NCI-H2029 treated with DMSO at 0.1 percent for 48 hours (cell line): ENCODE results near the gene HDAC7.
"Not testable (repeated sequence)": the region's sequence is repeated elsewhere in the genome, so short reads cannot be mapped to it uniquely, and the experiment has no call there.

Source experiments
- DNase-seq: peaks from one replicate; lab custom pipeline; 2025; lab: John Stamatoyannopoulos, UW

HDAC7 gene

DNA sequence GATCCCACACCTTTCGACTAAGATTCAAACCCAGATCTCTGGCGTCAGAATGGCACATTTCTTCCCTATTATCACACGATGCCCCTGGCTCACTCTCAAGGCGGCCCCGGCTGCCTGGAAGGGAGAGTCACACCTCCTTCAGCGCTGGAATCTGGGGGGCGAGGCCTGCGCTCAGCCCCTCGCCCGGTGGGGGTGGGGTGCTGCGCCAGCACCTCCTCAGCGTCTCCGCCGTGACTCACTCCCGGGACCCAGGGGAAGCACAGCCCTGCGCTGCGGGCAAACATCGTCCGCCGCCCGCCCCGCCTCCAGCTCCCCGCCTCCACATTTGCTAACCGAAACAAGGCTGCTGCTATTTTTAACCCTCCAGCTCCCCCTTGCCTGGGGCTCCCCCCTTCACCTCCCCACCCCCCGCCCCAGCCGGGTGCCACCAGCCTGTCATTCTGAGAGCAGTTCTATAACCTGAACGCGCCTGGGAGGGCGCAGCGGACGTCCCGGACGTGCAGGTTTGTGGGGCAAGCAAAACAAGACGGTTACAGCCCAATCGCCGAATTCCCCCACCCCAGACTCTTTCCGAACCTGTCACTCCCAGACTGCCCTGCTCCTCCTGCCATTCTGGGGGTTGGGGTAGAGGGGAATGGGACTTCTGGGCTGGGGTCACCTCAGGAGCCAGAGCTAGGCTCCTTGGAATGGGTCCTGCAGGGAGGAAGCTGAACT is 6.7 kb downstream of the HDAC7 start:
- no peak for DNase-seq

DNA sequence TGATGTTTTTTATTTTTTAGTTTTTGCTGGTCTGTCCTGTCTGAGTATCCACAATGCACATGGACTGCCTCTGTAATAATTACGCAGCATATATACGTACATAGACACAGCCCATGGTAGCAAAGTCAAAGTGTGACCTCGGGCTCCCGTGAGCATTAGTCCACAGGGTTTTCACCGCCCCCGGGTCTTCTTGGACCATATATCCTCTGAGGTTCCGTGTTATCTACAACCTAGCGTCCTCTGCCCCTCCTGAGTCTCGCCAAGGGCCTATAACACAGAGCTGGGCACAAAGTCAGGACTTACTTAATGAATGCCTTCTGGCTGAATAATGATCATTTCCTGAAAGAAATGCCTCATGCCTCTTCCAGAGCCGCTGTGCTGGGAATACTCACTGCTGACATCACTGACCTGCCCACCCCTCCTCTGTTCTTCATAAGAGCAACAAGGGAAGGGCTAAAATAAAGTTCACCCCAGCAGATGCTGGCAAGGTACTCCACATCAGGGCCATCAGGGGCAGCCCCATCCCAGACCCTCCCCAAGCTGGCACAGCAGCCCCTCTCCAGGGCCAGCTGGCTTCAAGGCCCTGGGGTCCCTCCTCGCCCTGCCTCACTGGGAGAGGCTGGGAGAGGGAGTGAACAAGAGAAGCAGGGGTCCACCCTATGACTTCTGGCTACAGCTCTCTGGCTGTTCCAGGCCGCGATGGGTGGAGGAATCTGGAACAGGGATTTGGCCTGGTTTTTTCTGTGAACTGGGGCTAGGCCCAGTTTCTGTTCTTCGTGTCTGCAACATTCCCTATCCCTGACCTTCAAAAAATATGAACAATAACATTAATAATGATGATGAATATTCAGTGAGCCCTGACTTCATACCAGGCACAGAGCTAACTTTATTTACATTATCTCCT is 7.9 kb downstream of the HDAC7 start:
- no peak for DNase-seq

DNA sequence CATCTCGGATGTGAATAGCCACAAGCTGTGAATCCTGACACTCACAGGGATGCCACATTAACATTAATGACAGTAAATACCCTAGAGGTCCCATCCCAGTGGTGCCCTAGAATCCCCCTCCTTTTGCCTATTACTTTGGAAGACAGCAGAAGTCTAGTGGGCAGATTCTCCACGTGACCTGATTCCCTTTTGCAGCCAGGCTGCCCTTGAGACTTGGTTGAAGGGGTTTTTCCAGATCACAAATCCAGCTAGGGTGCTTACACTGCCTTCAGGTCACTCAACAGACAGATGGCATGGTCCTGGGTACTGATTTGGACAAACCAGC is 8.7 kb downstream of the HDAC7 start:
- no peak for DNase-seq

DNA sequence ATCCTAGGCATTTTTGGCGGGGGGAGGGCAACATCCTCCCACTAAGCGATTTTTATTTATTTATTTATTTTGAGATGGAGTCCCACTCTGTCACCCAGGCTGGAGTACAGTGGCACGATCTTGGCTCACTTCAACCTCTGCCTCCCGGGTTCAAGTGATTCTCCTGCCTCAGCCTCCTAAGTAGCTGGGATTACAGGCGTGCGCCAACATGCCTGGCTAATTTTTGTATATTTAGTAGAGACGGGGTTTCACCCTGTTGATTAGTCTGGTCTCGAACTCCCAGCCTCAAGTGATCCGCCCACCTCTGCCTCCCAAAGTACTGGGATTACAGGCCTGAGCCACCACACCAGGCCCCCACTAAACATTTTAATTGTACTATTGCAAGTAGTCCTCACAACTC is 10.2 kb downstream of the HDAC7 start:
- DNase-seq: not testable (repeated sequence)

DNA sequence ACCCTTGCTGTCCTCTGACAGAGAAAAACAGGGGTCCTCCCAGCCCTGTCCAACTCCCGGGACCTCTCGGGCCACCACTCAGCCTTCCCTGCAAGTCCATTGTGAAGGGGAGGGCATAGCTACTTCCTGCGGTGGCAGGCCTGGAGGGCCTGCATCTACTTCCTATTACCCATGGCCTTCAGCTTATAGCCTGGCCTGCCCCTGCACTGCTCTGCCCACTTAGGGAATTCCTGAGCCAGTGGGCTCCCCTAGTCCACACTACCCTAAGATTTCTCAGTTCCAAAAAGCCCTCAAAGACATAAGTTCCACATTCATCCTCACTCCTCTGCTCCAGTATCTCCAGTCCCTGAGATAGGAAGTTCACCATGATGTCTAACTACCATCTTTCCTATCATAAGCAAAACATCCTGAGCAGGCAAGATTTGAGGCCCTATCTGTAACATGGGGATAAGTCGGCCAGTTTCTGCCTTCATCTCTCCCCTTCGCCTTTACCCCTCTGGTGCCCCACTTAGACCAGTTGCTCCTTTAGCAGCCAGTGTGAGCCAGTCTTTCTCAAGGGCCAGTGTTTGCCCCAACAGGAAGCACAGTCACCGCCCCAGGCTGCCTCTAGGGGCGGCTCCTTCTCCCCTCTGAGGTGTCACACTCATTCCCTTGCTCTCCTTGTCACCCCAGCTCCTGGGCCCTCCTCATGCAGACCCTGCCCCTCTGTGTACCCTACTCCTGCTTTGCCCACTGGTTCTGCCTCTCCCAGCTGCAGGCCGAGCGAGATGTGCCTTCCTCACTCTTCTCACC is 10.9 kb downstream of the HDAC7 start:
- no peak for DNase-seq

DNA sequence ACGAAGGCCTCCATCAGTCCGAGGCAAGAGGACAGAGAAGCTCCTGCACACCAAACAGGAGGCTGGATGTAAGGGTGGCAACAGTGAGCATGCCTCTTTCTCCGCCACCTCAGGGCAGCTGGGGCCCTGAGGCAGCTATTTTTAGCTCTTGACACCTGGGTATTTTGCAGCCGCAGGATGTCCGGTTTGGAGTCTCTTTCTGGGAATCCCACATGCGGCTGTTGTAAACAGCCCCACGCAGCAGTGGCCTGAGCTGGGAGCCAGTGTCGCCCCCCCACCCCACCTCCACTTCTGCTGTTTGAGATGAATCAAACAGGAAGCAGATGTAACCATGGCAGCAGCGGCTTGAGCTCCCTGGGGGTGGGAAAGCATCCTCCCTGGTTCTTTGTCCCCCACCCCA is 11.7 kb downstream of the HDAC7 start:
- no peak for DNase-seq

DNA sequence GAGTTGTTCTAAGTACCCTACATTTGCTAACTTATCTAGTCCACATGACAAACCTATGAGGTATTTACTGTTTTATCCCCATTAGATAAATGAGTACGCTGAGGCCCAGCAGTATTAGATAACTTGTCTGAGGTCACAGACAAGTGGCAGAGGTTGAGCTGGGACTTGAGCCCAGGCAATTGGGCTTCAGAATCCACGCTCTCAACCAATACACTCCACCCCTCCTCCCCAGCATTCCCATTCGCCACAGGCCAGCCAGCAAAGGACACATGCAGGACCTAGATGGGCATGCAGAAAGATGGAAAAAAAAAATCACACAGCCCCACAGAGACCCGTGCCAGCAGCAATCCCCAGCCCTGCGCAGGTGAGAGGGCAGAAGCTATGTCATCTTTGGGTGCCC is 12.4 kb downstream of the HDAC7 start:
- DNase-seq: no peak

DNA sequence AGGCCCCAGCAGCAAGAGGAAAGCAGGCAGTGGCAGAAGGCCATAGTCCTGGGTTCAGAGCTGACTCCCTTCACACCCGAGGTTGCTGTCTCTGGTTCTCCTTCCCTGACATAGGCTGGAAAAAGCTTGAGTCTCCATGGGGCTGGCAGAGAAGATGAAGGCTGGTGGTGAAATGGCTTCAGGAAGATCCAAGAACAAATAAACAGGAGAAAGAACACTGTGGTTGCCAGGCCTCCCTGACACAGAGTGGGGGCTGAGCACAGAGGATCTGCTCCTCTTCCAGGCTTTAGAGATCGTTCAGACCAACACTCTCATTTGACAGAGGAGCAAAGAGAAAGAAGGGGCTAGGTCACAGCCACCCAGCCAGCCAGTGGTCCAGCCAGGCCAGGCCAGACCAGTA is 14.3 kb downstream of the HDAC7 start:
- no peak for DNase-seq

DNA sequence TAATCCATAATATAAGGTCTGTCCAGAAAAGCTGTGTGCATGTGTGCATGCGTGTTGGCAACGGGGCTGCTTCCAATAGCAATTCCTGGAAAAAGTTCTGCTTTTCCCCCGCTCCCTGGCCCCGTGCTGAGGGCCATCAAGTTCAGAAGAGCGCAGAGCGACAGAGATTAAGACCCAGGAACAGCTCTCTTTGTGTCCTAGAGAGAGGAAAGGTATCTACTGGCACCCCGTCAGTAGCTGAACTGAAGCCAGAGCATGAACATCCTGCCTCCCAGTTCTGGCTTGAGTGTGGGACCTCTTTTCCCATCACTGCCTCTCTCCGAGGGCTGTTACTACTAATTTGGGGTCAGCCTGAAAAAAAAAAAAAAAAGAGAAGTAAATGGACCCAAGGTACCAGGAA is 15.5 kb downstream of the HDAC7 start:
- DNase-seq: no peak

DNA sequence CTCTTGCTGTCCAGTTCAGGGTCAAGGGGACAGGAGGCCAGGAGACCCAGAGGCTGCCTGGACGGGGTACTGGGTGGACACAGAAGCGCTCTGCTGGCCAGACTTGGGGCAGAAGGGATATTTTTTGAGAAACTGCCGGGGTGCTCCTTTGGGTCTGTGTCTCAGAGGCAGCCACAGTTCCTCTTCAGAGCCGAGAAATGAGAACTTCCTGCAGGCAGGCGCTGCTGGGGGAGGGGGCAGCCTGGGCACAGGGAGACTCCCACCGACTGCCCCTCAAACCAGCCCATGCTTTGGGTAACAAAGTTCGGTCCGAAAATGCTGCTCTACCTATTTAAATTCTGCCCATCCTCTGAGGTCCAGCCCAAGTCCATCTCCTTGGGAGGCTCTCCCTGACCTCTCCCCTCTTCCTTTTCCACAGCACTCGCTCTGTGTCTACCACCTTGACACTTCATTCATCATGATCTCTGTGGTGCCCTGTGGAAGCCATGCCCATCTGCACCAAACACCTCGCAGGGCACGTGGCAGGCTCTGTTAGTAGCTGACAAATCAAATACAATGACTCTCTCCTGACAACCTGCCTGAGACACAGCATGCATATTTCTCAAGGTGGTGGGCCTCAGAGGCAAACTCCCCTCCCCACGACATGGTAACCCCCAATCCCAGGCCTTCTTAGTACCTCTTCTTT is 16.4 kb downstream of the HDAC7 start:
- DNase-seq: no peak

DNA sequence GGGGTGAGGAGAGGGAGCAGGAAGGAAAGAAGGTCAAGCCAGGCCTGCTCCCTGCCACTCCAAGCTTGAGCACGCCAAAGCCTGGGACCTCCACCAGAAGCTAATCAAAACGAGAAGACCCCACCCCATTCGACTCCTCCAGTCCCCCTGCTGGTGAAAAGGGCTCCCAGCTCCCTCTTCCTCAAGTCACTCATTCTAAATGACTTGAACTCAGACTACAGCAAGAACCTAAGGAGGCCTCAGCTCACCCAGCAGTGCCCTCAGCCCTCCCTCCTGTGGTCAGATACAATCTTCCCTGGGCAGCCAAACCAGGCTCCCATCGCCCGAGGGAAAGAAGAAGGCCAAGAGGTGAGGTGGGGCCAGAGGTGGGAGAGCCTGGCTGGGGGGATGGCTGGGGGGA is 17.4 kb downstream of the HDAC7 start:
- DNase-seq: no peak

DNA sequence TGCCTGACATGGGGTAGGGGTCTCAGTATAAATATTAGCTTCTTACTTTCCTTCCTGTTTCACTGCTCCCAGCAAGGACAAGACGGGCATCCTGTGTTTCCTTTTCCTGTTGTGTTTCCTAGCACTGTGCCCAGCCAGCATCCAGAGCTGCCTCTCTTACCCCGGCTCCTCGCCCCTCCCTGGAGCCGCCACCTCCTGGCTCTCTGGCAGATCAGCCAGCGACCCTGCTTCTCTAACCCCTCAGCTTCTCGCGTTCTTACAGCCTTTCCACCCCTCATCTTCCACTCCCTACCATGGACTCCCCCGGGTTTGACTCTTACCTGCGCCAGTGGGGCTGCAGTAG is 17.8 kb downstream of the HDAC7 start:
- no peak for DNase-seq

DNA sequence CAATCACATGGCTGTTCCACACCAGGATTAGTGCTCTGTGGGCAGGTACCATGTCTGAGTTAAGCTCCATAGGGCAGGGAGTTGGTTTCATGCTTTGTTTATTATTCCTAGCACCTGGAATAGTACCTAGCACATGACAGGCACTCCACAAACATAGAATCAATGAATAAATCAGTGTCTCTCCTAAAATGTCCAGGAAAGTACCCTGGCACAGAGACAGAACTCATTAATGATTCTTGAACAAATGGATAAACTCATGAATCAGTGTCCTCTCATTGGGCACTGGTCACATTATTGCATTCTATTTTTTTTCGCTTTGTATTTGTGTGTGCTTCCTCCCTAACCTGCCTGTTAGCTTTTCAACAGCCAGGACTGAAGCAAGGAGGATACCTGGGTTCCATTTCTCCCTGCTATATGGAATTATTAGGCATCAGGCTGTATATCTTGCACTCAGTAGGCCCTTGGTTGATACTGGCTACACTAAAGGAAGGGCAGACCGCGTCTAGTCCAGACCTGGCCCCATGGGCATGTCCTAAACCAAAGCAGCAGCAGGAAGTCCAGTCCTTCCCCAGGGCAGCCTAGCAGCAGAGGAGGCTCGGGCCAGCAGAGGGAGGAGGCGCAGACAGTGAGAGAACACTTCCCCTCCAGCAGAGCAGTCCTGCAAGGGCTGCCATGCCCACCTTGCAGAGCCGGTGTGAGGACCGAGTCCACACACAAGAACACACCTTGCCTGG is 18.4 kb downstream of the HDAC7 start:
- DNase-seq: no peak

DNA sequence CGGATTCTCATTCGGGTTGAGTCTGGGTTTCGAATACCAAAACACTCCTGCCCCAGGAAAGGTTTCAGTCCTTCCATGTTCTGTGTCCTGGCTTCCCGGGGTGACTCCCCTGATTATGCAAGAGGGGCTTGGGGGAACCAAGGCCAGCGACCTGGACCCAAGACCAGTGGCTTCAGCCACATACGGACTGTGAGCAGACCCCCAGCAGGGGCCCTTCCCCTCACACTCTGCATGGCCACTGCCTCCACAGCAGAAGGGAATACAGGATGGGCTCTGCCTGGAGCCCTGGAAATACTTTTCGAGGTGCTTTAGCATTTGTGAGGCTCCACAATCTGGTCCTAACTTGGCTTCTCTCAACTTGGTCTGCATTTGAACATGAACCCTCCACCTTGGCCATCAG is 19.1 kb downstream of the HDAC7 start:
- DNase-seq: no peak

DNA sequence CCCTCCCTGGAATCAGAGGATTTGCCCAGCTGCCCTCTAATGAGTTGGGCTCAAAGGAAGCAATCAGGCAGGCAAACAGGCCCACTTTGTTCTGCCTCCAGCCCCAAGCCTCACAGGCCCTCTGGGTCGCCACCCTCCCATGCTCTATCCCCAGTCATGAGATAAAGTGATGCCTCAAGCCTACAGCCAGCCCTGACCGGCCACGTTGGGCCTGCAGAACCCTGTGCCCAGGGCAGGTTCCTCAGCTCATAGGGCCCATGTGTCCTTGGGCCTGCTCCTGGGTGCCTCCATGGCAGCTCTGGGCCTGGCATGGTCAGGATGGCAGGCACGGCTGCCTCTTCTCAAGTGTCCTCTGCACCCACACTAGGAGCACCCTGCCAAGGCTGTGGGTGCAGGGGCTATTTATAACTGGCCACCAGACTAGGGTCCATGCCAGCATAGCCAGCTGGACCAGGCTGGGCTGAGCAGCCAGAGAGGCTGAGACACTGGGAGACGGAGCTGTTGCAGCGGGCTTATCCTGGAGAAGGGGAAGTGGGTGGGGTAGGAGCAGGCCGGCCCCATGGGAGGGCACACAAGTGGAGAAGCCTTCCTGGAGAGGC is 20.2 kb downstream of the HDAC7 start:
- no peak for DNase-seq

DNA sequence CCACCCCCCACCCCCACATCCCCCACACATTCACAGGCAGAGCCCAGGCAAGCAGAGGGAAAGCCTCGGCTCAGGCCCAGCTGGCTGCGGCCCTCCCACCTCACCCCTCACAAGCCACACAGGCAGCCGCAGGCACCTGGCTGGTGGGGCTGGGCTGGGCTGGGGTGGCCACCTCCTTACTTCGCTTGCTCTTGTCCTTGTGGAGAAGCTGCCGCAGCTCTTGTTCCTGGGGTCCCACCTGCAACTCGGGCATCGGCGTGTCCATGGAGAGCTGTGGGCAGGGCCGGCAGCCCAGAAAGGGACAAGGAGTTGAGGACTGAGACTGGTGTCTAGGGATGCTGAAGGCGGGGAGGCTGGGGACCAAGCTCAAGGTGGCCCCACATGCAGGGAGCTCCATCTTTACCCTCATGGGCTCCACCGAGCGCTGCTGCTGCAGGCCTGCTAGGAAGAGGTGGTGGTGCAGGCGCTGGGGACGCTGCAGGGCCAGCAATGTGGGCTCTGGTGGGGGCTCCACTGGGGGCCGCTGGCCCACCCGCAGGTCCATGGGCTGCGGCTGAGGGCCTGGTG is 21.2 kb downstream of the HDAC7 start:
- no peak for DNase-seq

DNA sequence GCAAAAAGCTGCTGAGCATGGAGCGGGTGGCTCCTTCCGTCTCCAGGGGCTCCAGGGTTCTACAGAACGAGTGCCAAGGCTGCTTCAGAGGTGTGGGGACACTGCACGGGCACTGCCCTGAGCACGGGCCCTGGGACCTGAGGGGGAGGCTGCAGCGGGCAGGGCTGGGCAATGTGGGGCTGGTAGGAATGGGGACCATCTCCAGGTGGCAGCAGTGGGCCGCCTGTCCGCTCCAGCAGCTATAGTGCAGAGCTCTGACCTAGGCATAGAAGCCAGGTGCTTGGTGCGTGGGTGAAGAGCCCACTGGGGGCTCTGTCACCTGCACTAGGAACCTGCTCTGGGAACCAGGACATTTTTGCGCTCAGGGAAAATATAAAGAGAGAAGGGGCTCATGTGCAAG is 22.3 kb downstream of the HDAC7 start:
- DNase-seq: no peak

DNA sequence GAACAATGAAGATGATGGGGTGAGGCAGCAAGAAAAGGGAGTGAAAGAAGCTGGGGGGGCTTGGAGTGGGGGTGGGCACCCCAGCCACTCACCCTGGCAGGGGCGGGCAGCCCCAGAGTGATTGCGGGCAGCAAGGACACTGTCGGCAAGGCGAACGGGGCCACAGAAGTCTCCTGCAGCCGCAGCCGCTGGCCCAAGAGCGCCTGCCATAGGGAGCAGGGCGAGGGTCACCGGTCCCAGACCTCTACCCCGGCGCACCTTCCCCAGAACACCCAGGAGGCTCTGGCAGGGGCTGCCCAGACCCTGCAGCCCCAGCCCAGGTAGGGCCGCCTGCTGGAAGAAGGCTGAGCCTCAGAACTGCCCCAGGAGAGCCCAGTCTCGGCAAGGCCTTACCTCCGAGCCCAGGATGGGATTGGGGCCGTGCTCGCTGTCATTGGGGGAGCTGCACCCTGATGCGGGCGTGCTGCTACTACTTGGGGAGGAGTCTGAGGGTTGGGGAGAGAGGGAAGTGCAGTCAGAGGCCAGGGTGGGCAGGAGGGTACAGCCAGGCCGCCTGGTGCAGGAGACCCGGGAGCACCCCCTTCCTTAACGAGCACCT is 23.8 kb downstream of the HDAC7 start:
- no peak for DNase-seq

DNA sequence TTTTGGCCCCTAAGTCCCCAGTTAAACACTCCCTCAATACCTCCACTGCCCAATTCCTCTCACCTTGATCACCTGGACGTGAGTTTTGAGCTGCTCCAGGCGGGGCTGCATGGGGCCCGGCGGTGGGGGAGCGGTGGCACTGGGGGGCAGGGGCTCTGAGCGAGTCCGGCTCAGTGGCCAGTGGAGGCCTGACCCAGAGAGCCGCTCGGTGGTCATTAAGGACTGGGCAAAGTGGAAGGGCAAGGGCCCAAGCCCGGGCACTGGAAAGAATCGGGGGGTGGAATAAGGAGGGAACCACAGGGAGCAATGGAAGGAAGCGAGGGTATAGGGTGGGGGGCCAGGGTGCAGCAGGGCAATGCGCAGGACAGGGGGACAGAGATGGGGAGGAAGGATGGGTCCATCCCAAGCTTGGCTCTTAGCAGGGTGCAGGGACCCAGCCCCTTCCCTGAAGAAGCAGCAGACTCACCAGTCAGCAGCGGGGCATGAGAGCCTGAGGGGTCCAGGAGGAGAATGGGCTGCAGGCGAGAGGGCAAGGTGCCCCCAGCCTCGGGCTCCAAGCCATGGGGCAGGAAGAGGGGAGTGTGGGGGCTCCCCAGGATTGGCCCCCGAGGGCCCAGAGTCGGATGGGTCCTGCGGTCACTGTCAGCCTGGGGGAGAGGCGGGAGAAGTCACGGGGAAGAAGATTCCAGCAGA is 24.4 kb downstream of the HDAC7 start:
- DNase-seq: no peak

DNA sequence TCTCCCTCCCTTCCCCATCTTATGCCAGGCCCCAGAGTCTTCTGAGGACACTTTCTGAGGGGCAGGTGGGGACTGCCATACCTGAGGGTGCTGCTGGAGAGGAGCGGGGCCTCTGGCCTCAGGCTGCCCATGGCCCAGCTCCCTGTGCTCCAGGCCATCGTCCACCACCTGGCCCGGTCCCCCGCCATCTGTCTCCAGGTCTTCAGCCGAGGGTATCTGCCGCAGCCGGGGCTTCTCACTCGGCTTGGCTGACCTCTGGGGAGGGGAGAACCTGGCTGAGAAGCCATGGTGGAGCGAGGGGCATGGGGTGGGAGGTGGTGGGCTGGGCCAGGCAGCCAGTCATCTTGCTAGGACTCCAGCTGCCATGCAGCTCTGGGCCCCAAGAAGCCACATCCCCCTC is 25.0 kb downstream of the HDAC7 start:
- DNase-seq: no peak
